NCI-H1417 treated with DMSO at 0.1 percent for 48 hours (cell line): ENCODE data around the gene FAM78B.
A peak's percentile ranks its signal among the peaks of the same experiment; 100 is the strongest.

Experiments used
- DNase-seq: peaks from one replicate; lab custom pipeline; 2025; lab: John Stamatoyannopoulos, UW

FAM78B gene

DNA sequence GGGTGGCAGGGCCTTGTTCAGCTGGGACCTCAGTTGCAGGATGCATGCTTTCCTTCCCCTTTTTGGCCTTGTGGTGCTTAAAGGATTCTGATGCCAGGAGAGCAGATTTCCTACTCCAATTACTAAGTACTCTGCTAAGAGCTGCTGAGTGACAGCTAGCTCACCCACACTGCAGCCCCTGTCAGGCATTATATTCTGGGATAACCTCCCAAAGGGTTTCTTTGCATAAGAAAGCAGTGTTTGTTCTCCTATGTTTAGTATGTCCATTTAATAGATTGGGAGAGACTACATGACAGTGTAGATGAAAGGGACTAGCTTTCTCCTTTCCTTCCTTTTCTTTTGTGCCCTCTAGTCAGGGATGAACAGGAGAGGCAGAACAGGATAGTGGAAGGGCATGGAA lies 100.7 kb downstream of the FAM78B start:
- DNase-seq, result no peak

- no peak for DNase-seq
These were observed 101.8 kb downstream of the FAM78B start for GRCh38 chr1:166064951-166065350.

GRCh38 chr1:166064313-166064926 lies 102.4 kb downstream of the FAM78B start:
- no peak for DNase-seq

GRCh38 chr1:166063701-166064100 lies 103.1 kb downstream of the FAM78B start:
- no peak for DNase-seq

DNA sequence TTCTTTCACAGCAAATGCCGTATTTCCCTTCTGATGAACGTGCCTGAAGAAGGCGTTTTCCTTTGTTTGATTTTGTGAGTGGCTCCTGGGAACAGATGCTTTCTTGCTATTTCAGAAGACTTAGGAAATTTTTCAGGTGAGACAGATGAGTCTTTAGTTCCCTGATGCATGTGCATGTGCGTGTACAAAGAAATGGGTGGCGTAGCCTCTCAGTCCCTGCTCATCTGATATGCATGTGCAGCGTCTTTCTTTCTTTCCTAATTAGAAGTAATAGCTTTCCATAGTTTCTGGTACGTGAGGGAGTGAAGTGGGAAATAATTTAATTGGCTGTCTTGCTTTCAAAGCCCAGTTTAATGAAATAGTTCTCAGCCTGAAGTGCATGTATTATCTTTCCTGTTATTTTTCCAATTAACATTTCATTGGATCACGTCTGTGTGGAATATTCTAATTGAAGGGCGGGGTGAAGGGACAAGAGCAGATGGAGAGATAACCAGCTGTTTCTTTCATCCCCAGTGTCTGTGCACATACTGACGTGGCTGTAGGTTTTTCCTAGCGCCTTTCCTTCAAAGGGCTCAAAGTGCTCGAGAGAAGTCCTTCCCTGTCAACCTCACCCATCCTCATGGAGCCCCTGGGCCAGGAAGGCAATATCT lies 104.3 kb downstream of the FAM78B start:
- DNase-seq, result no peak

- no peak for DNase-seq
These were observed 109.2 kb downstream of the FAM78B start for GRCh38 chr1:166057650-166058049.

DNA sequence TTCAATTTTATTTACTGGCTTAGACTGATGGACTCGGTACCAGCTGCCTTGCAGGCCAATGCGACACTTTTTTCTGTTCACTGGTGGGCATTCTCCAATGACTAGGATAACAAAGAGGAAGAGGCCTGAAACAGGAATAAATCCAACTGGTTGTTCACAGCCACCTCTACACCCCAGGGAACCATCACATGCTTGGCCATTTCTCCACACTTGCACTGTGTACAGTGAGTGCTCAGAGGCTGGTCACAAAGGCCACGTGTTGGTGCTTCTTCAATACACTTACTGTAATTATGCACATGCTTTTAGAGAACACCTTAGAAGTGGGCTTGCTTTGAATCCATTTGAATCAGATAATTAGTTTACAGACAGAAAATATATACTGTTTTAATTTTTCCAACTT lies 113.4 kb downstream of the FAM78B start:
- no peak for DNase-seq

GRCh38 chr1:166040202-166040997 lies 126.4 kb downstream of the FAM78B start:
- peak; percentile 83 for DNase-seq

- no peak for DNase-seq
These were observed 127.2 kb downstream of the FAM78B start for GRCh38 chr1:166039436-166040201.

DNA sequence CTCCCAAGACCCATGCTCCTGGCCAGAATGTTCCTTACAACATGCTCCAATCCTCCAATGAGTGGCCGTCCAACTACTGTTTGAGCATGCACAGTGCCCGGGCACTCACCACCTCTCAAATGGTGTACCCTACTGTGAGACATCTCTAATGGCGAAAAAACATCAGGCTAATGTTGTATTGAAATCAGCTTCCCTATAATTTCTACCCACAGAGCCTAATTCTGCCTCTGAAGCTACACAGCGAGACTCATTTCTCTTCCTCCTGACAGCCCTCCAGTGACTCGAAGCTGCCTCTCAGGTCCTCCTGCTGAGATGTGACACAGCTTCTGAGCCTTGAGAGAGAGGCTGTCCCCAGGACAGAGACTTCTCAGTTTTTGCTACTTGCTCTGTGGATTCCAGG lies 130.7 kb downstream of the FAM78B start:
- no peak for DNase-seq

- DNase-seq, result peak; percentile 26
These were observed 134.0 kb downstream of the FAM78B start for GRCh38 chr1:166032572-166033371.

DNA sequence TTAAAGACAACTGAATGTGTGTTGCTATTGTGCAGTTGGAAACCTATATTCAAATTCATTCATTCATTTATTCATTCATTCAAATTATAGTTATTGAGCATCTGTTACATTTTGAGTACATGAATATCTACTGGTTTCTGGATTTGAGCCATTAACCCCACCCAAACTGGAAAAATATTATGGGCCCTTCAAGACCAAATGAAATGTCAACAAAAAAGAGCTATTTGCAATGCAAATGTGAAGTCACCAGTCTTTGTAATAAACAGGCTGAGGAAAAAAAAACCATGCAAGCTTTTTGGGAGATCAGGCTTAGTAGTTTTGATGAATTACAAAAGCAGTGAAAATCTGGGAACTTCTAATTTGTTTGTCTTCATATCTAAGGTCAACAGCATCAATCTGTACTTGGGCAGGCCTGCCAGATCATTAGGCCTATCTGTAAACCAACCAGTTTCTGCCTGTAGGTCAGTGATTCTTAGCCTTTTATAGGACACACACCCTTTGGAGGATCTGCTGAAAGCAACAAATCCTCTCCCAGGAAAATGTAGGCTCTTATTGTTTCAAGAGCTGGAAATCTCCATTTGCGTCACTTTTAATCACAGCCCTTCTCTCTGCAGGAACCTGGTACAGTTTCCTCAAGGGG lies 134.7 kb downstream of the FAM78B start:
- no peak for DNase-seq

DNA sequence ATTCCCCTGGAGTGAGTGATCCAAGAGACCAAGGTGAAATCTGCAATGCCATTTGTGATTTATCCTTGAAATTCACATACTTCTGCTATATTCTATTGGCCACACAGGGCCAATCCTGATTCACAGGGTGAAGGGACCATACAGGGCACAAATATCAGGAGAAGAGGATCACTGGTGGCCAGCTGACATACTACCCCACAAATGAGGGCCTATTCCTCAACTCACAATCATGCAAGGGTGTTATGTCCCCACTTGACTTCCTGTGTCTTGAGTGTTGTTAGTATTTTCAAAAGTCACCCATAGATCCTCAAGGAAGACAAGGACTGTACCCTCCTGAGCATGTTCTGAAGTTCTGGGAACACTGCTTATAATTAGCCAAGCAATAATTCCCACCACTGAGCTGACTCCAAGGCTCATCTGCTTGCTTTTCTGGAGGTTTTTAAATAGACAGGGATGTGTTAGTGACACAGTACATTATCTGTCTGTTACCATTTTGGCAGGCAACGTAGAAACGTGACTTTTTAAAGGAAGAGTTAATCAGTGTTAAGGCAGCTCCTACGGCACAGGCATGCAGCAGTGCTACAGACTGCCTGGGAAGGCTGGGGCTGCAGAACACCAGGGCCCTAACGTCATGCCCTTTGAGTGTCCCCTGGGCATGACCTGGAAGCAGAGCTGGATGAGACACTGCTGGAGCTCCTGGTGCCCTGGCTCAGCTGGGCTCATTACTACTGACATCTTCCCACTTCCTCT lies 137.4 kb downstream of the FAM78B start:
- DNase-seq, result no peak

DNA sequence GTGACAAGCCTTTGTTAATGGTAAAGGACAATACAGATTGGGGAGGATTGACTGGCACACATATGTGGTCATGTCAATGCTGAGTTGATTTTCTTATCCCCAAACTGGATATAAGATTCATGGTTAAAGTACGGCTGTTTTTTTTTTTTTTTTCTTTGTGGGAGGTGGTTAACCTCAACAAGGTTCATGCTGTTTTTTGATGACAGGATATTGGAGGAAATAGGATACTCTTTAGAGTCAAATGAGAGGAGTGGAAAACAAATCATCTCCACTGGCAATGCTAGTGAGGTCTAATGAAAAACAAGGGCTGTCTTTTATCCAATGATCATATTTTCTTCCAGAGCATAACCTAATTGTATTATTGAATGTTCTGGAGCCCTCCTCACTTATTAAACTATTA lies 140.2 kb downstream of the FAM78B start:
- no peak for DNase-seq

- DNase-seq, result no peak
These were observed 140.7 kb downstream of the FAM78B start for GRCh38 chr1:166026143-166026542.

DNA sequence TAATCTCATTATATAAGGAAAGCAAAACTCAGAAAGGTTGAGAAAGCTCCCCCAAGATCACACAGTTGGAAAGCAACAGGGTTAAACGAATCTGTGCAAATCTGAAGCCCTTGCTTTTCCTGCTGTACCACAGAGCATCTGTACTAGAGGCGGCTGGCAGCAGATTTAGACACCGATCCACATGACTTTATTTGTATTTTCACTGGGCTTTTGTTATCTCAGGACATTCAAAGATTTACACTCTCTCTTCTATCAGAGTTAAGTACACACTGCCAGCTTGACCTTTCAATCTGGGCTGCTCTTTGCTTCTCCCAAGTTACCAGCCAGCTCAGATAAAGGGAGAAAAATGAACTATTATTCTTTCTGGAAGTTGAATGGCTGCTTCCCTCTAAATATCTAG lies 146.6 kb downstream of the FAM78B start:
- no peak for DNase-seq
